Cardiac muscle cell (in vitro differentiated cells and primary cell): ENCODE results near the gene RNF227. TPM values are rescaled to one million over a fixed set of nuclear protein-coding genes. Genes with fewer than 3 reads are reported as not detected.

Source experiments
- DNase-seq, 2 donors: peaks; one replicate each; pipeline versions ENCODE4 v3.0.0 to v3.0.0-alpha.2; 2010 to 2017; ENCODE audit warnings: low read depth in 1 of 2, low spot score in 1 of 2
- H3K27ac ChIP-seq: fragments of 200-600 bp; sonication (generic); 2 replicates; pipeline ENCODE4 v1.5.1; 2016
- H3K27me3 ChIP-seq: fragments of 200-600 bp; sonication (generic); 2 replicates; pipeline ENCODE4 v1.6.0; 2016; ENCODE audit warnings: control low read depth
- H3K36me3 ChIP-seq: fragments of 200-600 bp; sonication (generic); 2 replicates; pipeline ENCODE4 v1.5.1; 2016; ENCODE audit warnings: control low read depth
- H3K4me1 ChIP-seq: fragments of 200-600 bp; sonication (generic); 2 replicates; pipeline ENCODE4 v1.8.1; 2017; ENCODE audit warnings: low read depth, mild to moderate bottlenecking, mixed run types
- H3K4me3 ChIP-seq: fragments of 200-600 bp; sonication (generic); 2 replicates; pipeline ENCODE4 v1.5.1; 2016; ENCODE audit warnings: mild to moderate bottlenecking
- H3K9me3 ChIP-seq: fragments of 200-600 bp; sonication (generic); 2 replicates; pipeline ENCODE4 v1.5.1; 2017; ENCODE audit warnings: low read depth, mild to moderate bottlenecking, control low read depth
- polyA plus RNA-seq: library from polyadenylated mRNA; unstranded; fragments of >200 nt; fragmentation: Nextera tagmentation; extraction: Ambion mirVana; gene quantifications from 2 replicates; pipeline ENCODE4 v1.2.1, GENCODE V29; 2016
- total RNA-seq: library from RNA; depleted of rRNA; stranded (reverse); fragments of >200 nt; gene quantifications from 2 replicates; pipeline ENCODE4 v1.2.3, GENCODE V29; 2016
- TF ChIP-seq, protein P1 (sequence below): IDR thresholded peaks from 2 replicates; pipeline ENCODE4 v1.5.1; 2012; ENCODE audit warnings: low read depth, mild to moderate bottlenecking, low read length

The RNF227 gene
- total and polyA plus RNA-seq, 2 experiments from 2014 or later, result 5.2 to 26.1 TPM

DNA sequence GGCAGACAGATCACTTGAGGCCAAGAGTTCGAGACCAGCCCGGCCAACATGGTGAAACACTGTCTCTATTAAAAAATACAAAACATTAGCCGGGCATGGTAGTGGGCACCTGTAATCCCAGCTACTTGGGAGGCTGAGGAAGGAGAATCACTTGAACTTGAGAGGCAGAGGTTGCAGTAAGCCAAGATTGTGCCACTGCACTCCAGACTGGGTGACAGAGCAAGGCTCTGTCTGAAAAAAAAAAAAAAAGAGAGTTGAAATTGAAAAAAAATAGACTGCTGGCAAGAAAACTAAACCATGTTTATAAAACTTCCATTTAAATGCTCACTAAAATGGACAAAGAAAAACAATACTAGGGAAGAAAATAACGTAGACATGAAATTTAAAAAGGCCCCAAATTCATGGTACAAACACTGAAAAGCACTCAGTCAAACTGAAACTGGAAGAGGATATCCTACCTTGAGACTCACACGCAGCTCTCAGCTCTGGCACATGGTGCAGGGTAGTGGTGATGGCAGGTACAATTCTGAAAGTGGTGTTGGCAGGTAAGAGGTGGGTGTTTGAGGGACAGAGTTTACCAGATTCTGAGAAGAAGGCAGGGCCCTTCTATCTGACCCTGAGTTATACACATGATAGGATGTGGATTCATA, 35.2 kb upstream of the RNF227 start:
- Histone ChIP-seq H3K4me3 (no peak overlapping the region), H3K36me3 (peaks cover 18% of the 10 kb centered on the region), H3K4me1 (peaks cover 8% of the 10 kb centered on the region), H3K9me3 (no peaks in the 10 kb centered on the region), H3K27me3 (no peaks in the 10 kb centered on the region), H3K27ac (no peak overlapping the region)
- no peak for DNase-seq
- TF ChIP-seq, protein P1, sequence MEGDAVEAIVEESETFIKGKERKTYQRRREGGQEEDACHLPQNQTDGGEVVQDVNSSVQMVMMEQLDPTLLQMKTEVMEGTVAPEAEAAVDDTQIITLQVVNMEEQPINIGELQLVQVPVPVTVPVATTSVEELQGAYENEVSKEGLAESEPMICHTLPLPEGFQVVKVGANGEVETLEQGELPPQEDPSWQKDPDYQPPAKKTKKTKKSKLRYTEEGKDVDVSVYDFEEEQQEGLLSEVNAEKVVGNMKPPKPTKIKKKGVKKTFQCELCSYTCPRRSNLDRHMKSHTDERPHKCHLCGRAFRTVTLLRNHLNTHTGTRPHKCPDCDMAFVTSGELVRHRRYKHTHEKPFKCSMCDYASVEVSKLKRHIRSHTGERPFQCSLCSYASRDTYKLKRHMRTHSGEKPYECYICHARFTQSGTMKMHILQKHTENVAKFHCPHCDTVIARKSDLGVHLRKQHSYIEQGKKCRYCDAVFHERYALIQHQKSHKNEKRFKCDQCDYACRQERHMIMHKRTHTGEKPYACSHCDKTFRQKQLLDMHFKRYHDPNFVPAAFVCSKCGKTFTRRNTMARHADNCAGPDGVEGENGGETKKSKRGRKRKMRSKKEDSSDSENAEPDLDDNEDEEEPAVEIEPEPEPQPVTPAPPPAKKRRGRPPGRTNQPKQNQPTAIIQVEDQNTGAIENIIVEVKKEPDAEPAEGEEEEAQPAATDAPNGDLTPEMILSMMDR, result no peak

DNA sequence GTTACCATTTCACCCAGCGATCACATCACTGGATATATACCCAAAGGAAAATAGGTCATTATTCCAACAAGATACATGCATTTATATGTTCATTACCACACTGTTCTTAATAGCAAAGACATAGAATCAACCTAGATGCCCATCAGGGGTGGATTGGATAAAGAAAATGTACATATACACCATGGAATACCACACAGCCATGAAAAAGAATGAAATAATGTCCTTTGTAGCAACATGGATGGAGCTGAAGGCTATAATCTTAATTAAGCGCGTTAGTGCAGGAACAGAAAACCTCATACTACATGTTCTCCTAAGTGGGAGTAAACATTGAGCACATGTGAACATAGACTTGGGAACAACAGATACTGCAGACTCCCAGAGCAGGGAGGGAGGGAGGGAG, 34.5 kb upstream of the RNF227 start:
- H3K9me3 ChIP-seq, result no peaks in the 10 kb centered on the region
- H3K4me1 ChIP-seq, result peaks cover 2% of the 10 kb centered on the region
- TF ChIP-seq, protein P1, result no peak
- peaks cover 25% of the 10 kb centered on the region for H3K36me3 ChIP-seq
- no peak for DNase-seq
- H3K27ac ChIP-seq, result no peak overlapping the region
- no peaks in the 10 kb centered on the region for H3K27me3 ChIP-seq
- no peak overlapping the region for H3K4me3 ChIP-seq

DNA sequence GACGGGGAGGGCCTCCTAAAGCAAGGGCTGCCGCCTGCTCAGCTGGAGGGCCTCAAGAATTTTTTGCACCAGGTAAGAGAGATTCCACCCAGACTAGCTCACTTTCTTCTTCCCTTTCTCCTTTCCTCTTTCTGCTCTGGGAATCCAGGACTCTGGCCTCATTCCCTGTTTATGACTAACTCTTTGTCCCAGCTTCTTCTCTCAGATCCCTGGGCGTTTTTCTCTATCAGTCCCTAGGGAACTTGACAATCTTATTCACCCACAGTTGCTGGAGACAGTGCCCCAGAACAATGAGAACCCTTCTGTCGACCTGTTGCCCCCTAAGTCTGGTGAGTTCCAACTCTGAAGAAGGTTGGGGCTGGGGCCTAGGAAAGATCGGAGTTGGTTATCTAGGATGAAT, 31.6 kb upstream of the RNF227 start:
- TF ChIP-seq, protein P1, result no peak
- Histone ChIP-seq H3K36me3 (peaks cover 50% of the 10 kb centered on the region), H3K27me3 (no peaks in the 10 kb centered on the region), H3K9me3 (no peaks in the 10 kb centered on the region), H3K27ac (no peak overlapping the region), H3K4me3 (no peak overlapping the region), H3K4me1 (no peaks in the 10 kb centered on the region)
- DNase-seq, result peak in 1 of 2 donors; percentile 51

DNA sequence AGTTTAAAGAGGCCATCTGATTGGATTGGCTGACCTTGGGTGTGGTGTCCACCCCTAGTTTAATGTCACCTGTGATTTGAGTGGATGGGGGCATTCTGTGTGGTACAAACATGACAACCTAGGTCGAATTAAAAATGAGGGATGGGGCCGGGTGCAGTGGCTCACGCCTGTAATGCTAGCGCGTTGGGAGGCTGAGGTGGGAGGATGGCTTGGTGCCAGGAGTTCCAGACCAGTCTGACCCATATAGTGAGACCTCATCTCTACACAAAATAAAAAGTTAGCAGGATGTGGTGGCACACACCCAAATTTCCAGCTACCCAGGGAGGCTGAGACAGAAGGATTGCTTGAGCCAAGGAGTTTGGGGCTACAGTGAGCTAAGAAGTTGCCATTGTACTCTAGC, 30.4 kb upstream of the RNF227 start:
- Histone ChIP-seq H3K4me1 (no peaks in the 10 kb centered on the region), H3K36me3 (peaks cover 50% of the 10 kb centered on the region), H3K27me3 (no peaks in the 10 kb centered on the region), H3K9me3 (no peaks in the 10 kb centered on the region), H3K4me3 (no peak overlapping the region), H3K27ac (no peak overlapping the region)
- DNase-seq, result no peak
- TF ChIP-seq, protein P1, result no peak

DNA sequence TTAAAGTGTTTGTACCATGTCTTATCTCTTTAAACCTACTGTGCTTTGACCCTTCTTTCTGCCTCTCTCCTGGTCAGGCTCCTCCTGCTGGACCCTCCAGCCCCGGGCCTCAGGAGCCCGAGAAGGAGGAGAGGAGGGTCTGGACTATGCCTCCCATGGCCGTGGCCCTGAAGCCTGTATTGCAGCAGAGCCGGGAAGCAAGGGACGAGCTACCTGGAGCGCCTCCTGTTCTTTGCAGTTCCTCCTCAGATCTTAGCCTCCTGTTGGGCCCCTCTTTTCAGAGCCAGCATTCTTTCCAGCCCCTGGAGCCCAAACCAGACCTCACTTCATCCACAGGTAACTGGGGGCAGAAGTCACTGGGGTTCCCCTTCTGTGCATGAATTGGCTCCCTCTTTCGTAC, 29.6 kb upstream of the RNF227 start:
- TF ChIP-seq, protein P1, result no peak
- no peak for DNase-seq
- Histone ChIP-seq H3K27ac (no peak overlapping the region), H3K36me3 (peaks cover 56% of the 10 kb centered on the region), H3K9me3 (no peaks in the 10 kb centered on the region), H3K4me1 (no peaks in the 10 kb centered on the region), H3K27me3 (no peaks in the 10 kb centered on the region), H3K4me3 (no peak overlapping the region)
